Measurements from ENCODE around the gene PAF1. TPM values are rescaled to one million over a fixed set of nuclear protein-coding genes. Genes with fewer than 3 reads are reported as not detected.
A peak's percentile ranks its signal among the peaks of the same experiment; 100 is the strongest.

PAF1 gene
- total and polyA plus RNA-seq, 8 donors = 7.0 to 77.2 (median 29.4) TPM

- WGBS, 5 donors = 49 to 71% (median 66%) methylated on average over 6 to 11 of the region's 11 CpGs
- Histone ChIP-seq H3K9me3 (no peaks in the 10 kb centered on the region), H3K27me3 (no peaks in the 10 kb centered on the region), H3K4me1 (peaks cover 36 to 72% (median 50%) of the 10 kb centered on the region in 4 donors), H3K4me3 (peak overlapping the region in 1 of 4 donors; percentile 24), H3K27ac (peak overlapping the region; percentile 84 to 100 (median 98)), H3K36me3 (peaks cover 14 to 39% (median 36%) of the 10 kb centered on the region in 4 donors)
- peak; percentile 73 to 83 for DNase-seq
- intact Hi-C loops (cut with DNase I; ENCODE audit: low total_unique reads) = no loop called here
- peak in 2 of 3 donors; percentile 66 to 69 for TF ChIP-seq POLR2AphosphoS5 (IDR thresholded peaks at IDR 0.05)
- TF ChIP-seq POLR2A (IDR thresholded peaks at IDR 0.05) = no peak
These were observed 7.5 kb upstream of the PAF1 start for GRCh38 chr19:39398297-39398864.

- TF ChIP-seq POLR2AphosphoS5 (IDR thresholded peaks at IDR 0.05) (peak; percentile 63 to 94 (median 78)), EP300 (IDR thresholded peaks at IDR 0.05) (no peak), POLR2A (IDR thresholded peaks at IDR 0.05) (no peak)
- TF ChIP-seq, protein P1, sequence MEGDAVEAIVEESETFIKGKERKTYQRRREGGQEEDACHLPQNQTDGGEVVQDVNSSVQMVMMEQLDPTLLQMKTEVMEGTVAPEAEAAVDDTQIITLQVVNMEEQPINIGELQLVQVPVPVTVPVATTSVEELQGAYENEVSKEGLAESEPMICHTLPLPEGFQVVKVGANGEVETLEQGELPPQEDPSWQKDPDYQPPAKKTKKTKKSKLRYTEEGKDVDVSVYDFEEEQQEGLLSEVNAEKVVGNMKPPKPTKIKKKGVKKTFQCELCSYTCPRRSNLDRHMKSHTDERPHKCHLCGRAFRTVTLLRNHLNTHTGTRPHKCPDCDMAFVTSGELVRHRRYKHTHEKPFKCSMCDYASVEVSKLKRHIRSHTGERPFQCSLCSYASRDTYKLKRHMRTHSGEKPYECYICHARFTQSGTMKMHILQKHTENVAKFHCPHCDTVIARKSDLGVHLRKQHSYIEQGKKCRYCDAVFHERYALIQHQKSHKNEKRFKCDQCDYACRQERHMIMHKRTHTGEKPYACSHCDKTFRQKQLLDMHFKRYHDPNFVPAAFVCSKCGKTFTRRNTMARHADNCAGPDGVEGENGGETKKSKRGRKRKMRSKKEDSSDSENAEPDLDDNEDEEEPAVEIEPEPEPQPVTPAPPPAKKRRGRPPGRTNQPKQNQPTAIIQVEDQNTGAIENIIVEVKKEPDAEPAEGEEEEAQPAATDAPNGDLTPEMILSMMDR (IDR thresholded peaks at IDR 0.05) = peak in 6 of 7 experiments; percentile 25 to 99 (median 98)
- Histone ChIP-seq H3K4me3 (peak overlapping the region in 1 of 4 donors; percentile 24), H3K9me3 (no peaks in the 10 kb centered on the region), H3K27me3 (no peaks in the 10 kb centered on the region), H3K36me3 (peaks cover 17 to 43% (median 39%) of the 10 kb centered on the region in 4 donors), H3K27ac (peak overlapping the region; percentile 84 to 100 (median 98)), H3K4me1 (peaks cover 37 to 72% (median 48%) of the 10 kb centered on the region in 4 donors)
- intact Hi-C loops (cut with DNase I; ENCODE audit: low total_unique reads) = no loop called here
- DNase-seq = peak; percentile 96
- 17 to 26% (median 19%) methylated on average over 14 to 17 of the region's 17 CpGs for WGBS, 5 donors
These were observed 6.7 kb upstream of the PAF1 start for GRCh38 chr19:39397360-39398296.

GRCh38 chr19:39390451-39390750 lies 505 bp downstream of the PAF1 start:
- Histone ChIP-seq H3K9me3 (no peaks in the 10 kb centered on the region), H3K4me3 (peak overlapping the region; percentile 88 to 97 (median 94)), H3K36me3 (peaks cover 53 to 68% (median 66%) of the 10 kb centered on the region in 4 donors), H3K27ac (peak overlapping the region; percentile 98 to 100 (median 99)), H3K27me3 (no peaks in the 10 kb centered on the region), H3K4me1 (peaks cover 16 to 52% (median 36%) of the 10 kb centered on the region in 4 donors)
- intact Hi-C loops (cut with DNase I; ENCODE audit: low total_unique reads) = no loop called here
- no peak for TF ChIP-seq EP300 (IDR thresholded peaks at IDR 0.05)
- peak in 1 of 2 donors; percentile 75 for DNase-seq
- 0 to 5% (median 1%) methylated on average over 10 of the region's 10 CpGs for WGBS, 5 donors

GRCh38 chr19:39389631-39390414 lies 1.1 kb downstream of the PAF1 start:
- 44 to 57% (median 47%) methylated on average over 11 to 13 of the region's 13 CpGs for WGBS, 5 donors
- Histone ChIP-seq H3K4me1 (peaks cover 16 to 52% (median 36%) of the 10 kb centered on the region in 4 donors), H3K27me3 (no peaks in the 10 kb centered on the region), H3K36me3 (peaks cover 55 to 68% (median 66%) of the 10 kb centered on the region in 4 donors), H3K9me3 (no peaks in the 10 kb centered on the region), H3K27ac (peak overlapping the region; percentile 98 to 100 (median 99)), H3K4me3 (peak overlapping the region; percentile 88 to 97 (median 94))
- intact Hi-C loops (cut with DNase I; ENCODE audit: low total_unique reads) = no loop called here
- TF ChIP-seq POLR2A (IDR thresholded peaks at IDR 0.05) (no peak), EP300 (IDR thresholded peaks at IDR 0.05) (no peak), POLR2AphosphoS5 (IDR thresholded peaks at IDR 0.05) (no peak)
- TF ChIP-seq, protein P1 (IDR thresholded peaks at IDR 0.05) = no peak
- DNase-seq = no peak

- Histone ChIP-seq H3K9me3 (no peaks in the 10 kb centered on the region), H3K36me3 (peaks cover 51 to 68% (median 66%) of the 10 kb centered on the region in 4 donors), H3K4me1 (peaks cover 16 to 45% (median 36%) of the 10 kb centered on the region in 4 donors), H3K27ac (peak overlapping the region in 2 of 5 donors; percentile 20 to 100), H3K27me3 (no peaks in the 10 kb centered on the region), H3K4me3 (no peak overlapping the region)
- WGBS, 5 donors = 70 to 88% (median 83%) methylated on average over 5 of the region's 5 CpGs
- TF ChIP-seq POLR2A (IDR thresholded peaks at IDR 0.05) (no peak), EP300 (IDR thresholded peaks at IDR 0.05) (no peak), POLR2AphosphoS5 (IDR thresholded peaks at IDR 0.05) (no peak)
- TF ChIP-seq, protein P1 (IDR thresholded peaks at IDR 0.05) = no peak
- intact Hi-C loops (cut with DNase I; ENCODE audit: low total_unique reads) = no loop called here
- DNase-seq = no peak
These were observed 2.2 kb downstream of the PAF1 start for GRCh38 chr19:39388657-39389056.

Measured in stomach (tissue), 9 donors.